Sigmoid colon (tissue), 7 donors: Measurements from ENCODE around the gene ZSWIM5. TPM values are rescaled to one million over a fixed set of nuclear protein-coding genes. Genes with fewer than 3 reads are reported as not detected.
"Not testable (repeated sequence)": the region's sequence is repeated elsewhere in the genome, so short reads cannot be mapped to it uniquely, and the experiment has no call there.

Experiments used
- DNase-seq: peaks from one replicate; pipeline ENCODE4 v3.0.0-alpha.2; 2019
- H3K27ac ChIP-seq, 4 donors: fragments of 200-600 bp; sonication (generic); one replicate each; pipeline ENCODE4 v1.5.1; 2016 to 2019; ENCODE audit warnings: mild to moderate bottlenecking in 1 of 4
- H3K27me3 ChIP-seq, 3 donors: fragments of 200-600 bp; sonication (generic); one replicate each; pipeline ENCODE4 v1.5.1; 2019; ENCODE audit warnings: mild to moderate bottlenecking in 1 of 3
- H3K36me3 ChIP-seq, 4 donors: fragments of 200-600 bp; sonication (generic); one replicate each; pipeline ENCODE4 v1.5.1; 2016 to 2019
- H3K4me1 ChIP-seq, 4 donors: fragments of 200-600 bp; sonication (generic); one replicate each; pipeline ENCODE4 v1.5.1; 2017 to 2019
- H3K4me3 ChIP-seq, 4 donors: fragments of 200-600 bp; sonication (generic); one replicate each; pipeline ENCODE4 v1.5.1; 2017 to 2019; ENCODE audit warnings: mild to moderate bottlenecking in 2 of 4, moderate library complexity in 1 of 4
- H3K9me3 ChIP-seq, 4 donors: fragments of 200-600 bp in 3 of 4; sonication (generic) in 3 of 4; one replicate each; pipeline versions ENCODE4 v1.5.1 to v1.6.1; 2013 to 2019
- CTCF ChIP-seq, 4 experiments: fragments of 450-650 bp in 3 of 4; fragments of 200-600 bp in 1 of 4; IDR thresholded peaks; one replicate each; pipeline ENCODE4 v1.5.1; 2016 to 2019; ENCODE audit warnings: antibody characterized with exemption in 4 of 4, mild to moderate bottlenecking in 3 of 4, moderate library complexity in 2 of 4
- EP300 ChIP-seq, 4 donors: sonication (generic); formaldehyde crosslinking; IDR thresholded peaks; one replicate each; pipeline ENCODE4 v1.6.1; 2017; ENCODE audit warnings: antibody characterized with exemption in 4 of 4
- POLR2A ChIP-seq, 2 donors: fragments of 450-650 bp; IDR thresholded peaks; one replicate each; pipeline ENCODE4 v1.6.1; 2016; ENCODE audit warnings: antibody characterized with exemption in 2 of 2, mild to moderate bottlenecking in 2 of 2, moderate library complexity in 2 of 2
- POLR2AphosphoS5 ChIP-seq, 4 donors: sonication (generic); formaldehyde crosslinking; IDR thresholded peaks; one replicate each; pipeline ENCODE4 v1.6.1; 2017; ENCODE audit warnings: antibody characterized with exemption in 4 of 4
- WGBS, 2 donors: extraction: QIAGEN DNeasy Blood & Tissue Kit; methylation state at CpG; one replicate each; pipeline ENCODE4 v1.1.7; 2013; 5-methylcytosine and 5-hydroxymethylcytosine counted together
- intact Hi-C: fragments of 100-400 bp; cut with DNase I; formaldehyde crosslinking; loops from one replicate; pipeline ENCODE4 v1.15.1; 2023
- polyA plus RNA-seq, 3 donors: library from polyadenylated mRNA; stranded (reverse); fragments of 200-250 nt; gene quantifications; one replicate each; pipeline ENCODE4 v1.2.3, GENCODE V29; 2013
- total RNA-seq, 4 donors: library from RNA; depleted of rRNA; stranded (reverse); fragments of >200 nt; gene quantifications; one replicate each; pipeline ENCODE4 v1.1.0, GENCODE V29; 2016
- donor health status: healthy with polysubstance abuse.
- donor health status: Bipolar disorder and iron deficiency.
- donor health status: healthy.

The ZSWIM5 gene
- total and polyA plus RNA-seq, 7 donors = 2.4 to 4.3 (median 3.2) TPM

- DNase-seq = no peak
- no peaks in the 10 kb centered on the region for H3K9me3 ChIP-seq
- intact Hi-C loops = no loop called here
- H3K36me3 ChIP-seq = no peaks in the 10 kb centered on the region
- no peaks in the 10 kb centered on the region for H3K27me3 ChIP-seq
- H3K4me3 ChIP-seq = no peak overlapping the region
- no peaks in the 10 kb centered on the region for H3K4me1 ChIP-seq
- 97 to 99% methylated on average over 2 of the region's 2 CpGs for WGBS, 2 donors
- H3K27ac ChIP-seq = no peak overlapping the region
- no peak for TF ChIP-seq POLR2AphosphoS5 (IDR thresholded peaks at IDR 0.05)
- no peak for TF ChIP-seq POLR2A (IDR thresholded peaks at IDR 0.05)
- TF ChIP-seq CTCF (IDR thresholded peaks at IDR 0.05) = no peak
- no peak for TF ChIP-seq EP300 (IDR thresholded peaks at IDR 0.05)
Observed at GRCh38 chr1:45111239-45111638, 95.2 kb downstream of the ZSWIM5 start.

GRCh38 chr1:45107782-45108181 lies 98.6 kb downstream of the ZSWIM5 start:
- Histone ChIP-seq H3K36me3 (no peaks in the 10 kb centered on the region), H3K27me3 (no peaks in the 10 kb centered on the region), H3K27ac (no peak overlapping the region), H3K4me1 (no peaks in the 10 kb centered on the region), H3K4me3 (no peak overlapping the region), H3K9me3 (no peaks in the 10 kb centered on the region)
- TF ChIP-seq CTCF (IDR thresholded peaks at IDR 0.05) = no peak
- TF ChIP-seq POLR2A (IDR thresholded peaks at IDR 0.05) = no peak
- TF ChIP-seq EP300 (IDR thresholded peaks at IDR 0.05) = no peak
- no peak for TF ChIP-seq POLR2AphosphoS5 (IDR thresholded peaks at IDR 0.05)
- no peak for DNase-seq
- WGBS, 2 donors = 93 to 94% methylated on average over 3 of the region's 3 CpGs
- intact Hi-C loops = no loop called here

- H3K27me3 ChIP-seq, H3K4me3 ChIP-seq, H3K4me1 ChIP-seq, H3K36me3 ChIP-seq, DNase-seq, intact Hi-C loops, H3K9me3 ChIP-seq, H3K27ac ChIP-seq: not testable (repeated sequence)
- 91 to 94% methylated on average over 6 of the region's 6 CpGs for WGBS, 2 donors
Observed at GRCh38 chr1:45106864-45107263, 99.5 kb downstream of the ZSWIM5 start.

- H3K4me3 ChIP-seq, H3K9me3 ChIP-seq, H3K27ac ChIP-seq, intact Hi-C loops, DNase-seq, H3K36me3 ChIP-seq, H3K27me3 ChIP-seq, H3K4me1 ChIP-seq: not testable (repeated sequence)
- 96 to 99% methylated on average over 31 of the region's 31 CpGs for WGBS, 2 donors
Observed at GRCh38 chr1:45106156-45106545, 100.3 kb downstream of the ZSWIM5 start.

GRCh38 chr1:45105486-45106155 lies 100.8 kb downstream of the ZSWIM5 start:
- H3K36me3 ChIP-seq, H3K4me1 ChIP-seq, H3K4me3 ChIP-seq, intact Hi-C loops, H3K27ac ChIP-seq, H3K9me3 ChIP-seq, H3K27me3 ChIP-seq, DNase-seq: not testable (repeated sequence)
- 96 to 98% methylated on average over 43 of the region's 43 CpGs for WGBS, 2 donors

- intact Hi-C loops = no loop called here
- H3K36me3 ChIP-seq = no peaks in the 10 kb centered on the region
- no peak overlapping the region for H3K27ac ChIP-seq
- H3K4me1 ChIP-seq = no peaks in the 10 kb centered on the region
- H3K9me3 ChIP-seq = no peaks in the 10 kb centered on the region
- TF ChIP-seq EP300 (IDR thresholded peaks at IDR 0.05) (no peak), POLR2AphosphoS5 (IDR thresholded peaks at IDR 0.05) (no peak), POLR2A (IDR thresholded peaks at IDR 0.05) (no peak), CTCF (IDR thresholded peaks at IDR 0.05) (no peak)
- DNase-seq = no peak
- no peaks in the 10 kb centered on the region for H3K27me3 ChIP-seq
- H3K4me3 ChIP-seq = no peak overlapping the region
Observed at GRCh38 chr1:45103534-45103933, 102.9 kb downstream of the ZSWIM5 start.
